ENCODE data around the gene CAPZB.

GRCh38 chr1:19416145-19416544, 69.2 kb downstream of the CAPZB start:
- TF ChIP-seq POLR2AphosphoS5 (IDR thresholded peaks at IDR 0.05; ENCODE audit: borderline replicate concordance, low read depth, low read length) (no peak), EZH2 (IDR thresholded peaks at IDR 0.05) (no peak)

Measured in SK-N-MC (cell line).